ENCODE measurements around the gene SLC25A45.

Gene SLC25A45, protein sequence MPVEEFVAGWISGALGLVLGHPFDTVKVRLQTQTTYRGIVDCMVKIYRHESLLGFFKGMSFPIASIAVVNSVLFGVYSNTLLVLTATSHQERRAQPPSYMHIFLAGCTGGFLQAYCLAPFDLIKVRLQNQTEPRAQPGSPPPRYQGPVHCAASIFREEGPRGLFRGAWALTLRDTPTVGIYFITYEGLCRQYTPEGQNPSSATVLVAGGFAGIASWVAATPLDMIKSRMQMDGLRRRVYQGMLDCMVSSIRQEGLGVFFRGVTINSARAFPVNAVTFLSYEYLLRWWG

DNA sequence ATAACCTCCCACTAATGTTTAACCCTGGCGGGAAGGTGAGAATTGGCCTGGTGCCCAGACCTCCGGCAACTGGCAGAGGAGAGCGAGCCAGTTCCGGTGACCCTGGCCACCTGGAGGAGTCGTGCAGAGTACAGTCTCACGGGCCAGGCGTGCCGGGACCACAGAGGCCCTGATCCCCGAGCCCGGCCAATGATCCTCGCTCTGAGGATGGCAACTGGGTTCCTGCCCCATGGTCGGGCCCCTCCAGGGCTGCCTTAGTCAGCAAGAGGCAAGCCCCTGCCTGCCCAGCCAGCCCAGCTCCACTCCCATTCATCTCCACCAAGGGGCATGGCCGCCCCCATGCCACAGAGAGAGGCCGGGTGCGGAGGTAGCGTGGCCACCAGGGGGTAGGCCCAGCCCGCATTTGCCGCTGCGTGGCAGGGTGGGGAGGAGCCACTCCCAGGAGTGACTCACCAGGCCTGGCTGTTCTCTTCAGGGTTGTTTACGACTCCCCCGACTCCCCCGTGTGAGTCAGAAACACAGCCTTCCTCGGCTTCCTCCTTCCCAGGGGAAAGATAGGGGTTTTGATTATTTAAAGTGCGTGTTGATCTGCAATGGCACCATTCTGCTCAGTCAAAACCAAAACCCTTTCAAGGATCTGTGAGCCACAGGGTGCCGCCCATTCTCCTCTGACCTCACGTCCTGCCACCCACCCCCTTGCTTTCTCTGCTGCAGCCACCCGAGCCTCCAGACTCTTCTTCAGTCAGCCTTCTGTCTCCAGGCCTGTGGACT, at the start of gene SLC25A45:
Gene SLC25A45 (minus strand): TSS at position 614 of the 771 bp plus-strand sequence. CDS start 695 bp downstream, outside the sequence.
- TF ChIP-seq ZFX (IDR thresholded peaks at IDR 0.05), result peak; percentile 81; the same call in 1 of the 2 replicates
- TF ChIP-seq, protein P1, sequence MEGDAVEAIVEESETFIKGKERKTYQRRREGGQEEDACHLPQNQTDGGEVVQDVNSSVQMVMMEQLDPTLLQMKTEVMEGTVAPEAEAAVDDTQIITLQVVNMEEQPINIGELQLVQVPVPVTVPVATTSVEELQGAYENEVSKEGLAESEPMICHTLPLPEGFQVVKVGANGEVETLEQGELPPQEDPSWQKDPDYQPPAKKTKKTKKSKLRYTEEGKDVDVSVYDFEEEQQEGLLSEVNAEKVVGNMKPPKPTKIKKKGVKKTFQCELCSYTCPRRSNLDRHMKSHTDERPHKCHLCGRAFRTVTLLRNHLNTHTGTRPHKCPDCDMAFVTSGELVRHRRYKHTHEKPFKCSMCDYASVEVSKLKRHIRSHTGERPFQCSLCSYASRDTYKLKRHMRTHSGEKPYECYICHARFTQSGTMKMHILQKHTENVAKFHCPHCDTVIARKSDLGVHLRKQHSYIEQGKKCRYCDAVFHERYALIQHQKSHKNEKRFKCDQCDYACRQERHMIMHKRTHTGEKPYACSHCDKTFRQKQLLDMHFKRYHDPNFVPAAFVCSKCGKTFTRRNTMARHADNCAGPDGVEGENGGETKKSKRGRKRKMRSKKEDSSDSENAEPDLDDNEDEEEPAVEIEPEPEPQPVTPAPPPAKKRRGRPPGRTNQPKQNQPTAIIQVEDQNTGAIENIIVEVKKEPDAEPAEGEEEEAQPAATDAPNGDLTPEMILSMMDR (conservative IDR thresholded peaks at IDR 0.05), result no peak; the same call in 1 of the 2 replicates
- H3K27ac ChIP-seq, result peak within 1 kb of the TSS; percentile 99

DNA sequence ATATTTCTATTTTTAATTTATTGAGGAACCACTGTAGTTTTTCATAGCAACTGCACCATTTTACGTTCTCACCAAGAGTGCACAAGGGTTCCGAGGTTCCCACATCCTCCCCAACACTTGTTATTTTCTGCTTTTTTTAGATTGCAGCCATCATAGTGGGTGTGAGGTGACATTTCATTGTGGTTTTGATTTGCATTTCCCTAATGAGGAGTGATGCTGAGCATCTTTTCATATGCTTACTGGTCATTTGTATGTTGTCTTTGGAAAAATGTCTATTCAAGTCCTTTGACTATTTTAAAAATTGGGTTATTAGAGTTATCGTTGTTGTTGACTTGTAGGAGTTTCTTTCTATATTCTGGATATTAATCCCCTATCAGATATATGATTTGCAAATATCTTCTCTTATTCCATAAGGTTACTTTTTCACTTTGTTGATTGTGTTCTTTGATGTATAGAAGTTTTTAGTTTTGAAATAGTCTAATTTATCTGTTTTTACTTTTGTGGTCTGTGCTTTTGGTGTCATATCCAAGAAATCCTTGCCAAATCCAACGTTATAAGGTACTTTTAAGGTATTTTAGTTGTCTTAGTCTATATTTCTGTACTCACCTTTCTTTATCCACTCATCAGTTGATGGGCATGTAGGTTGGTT, 49.1 kb upstream of the SLC25A45 start:
- H3K27ac ChIP-seq, result no peak overlapping the region
- TF ChIP-seq, protein P1 (conservative IDR thresholded peaks at IDR 0.05), result no peak
- no peak for TF ChIP-seq ZFX (IDR thresholded peaks at IDR 0.05)

DNA sequence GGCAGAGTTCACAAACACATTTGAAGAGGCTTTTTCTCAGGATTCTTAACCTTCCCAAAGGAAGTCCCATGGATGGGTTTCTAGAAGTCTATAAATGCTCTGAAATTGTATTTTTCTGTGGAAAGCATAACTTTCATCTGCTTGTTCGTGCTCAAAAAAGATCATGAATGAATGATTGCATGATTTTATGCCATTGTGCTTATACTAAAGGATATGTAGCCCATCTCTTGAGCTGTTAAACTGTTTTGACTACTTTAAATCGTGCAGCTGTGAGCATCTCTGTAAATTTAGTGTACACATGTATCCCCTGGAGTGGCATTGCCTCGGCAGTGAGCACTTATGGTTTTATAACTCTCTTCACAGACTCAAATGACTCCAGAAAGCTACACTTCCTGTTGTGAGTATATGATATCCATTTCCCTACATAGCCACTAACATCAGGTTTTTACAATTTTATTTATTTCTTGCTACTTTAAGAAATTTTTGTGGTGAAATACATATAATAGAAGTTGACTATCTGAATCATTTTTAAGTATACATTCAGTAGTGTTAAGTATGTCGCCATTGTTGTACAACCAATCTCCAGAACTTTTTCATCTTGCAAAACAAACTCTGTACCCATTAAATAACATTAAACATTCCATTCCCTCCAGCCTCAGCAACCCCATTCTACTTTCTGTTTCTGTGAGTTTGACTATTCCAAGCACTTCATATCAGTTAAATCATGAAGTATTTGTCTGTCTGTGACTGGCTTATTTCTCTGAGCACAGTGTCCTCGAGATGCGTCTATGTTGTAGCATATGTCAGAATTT, 48.2 kb upstream of the SLC25A45 start:
- H3K27ac ChIP-seq, result peak overlapping the region; percentile 38
- no peak for TF ChIP-seq ZFX (IDR thresholded peaks at IDR 0.05)
- TF ChIP-seq, protein P1 (conservative IDR thresholded peaks at IDR 0.05), result no peak

DNA sequence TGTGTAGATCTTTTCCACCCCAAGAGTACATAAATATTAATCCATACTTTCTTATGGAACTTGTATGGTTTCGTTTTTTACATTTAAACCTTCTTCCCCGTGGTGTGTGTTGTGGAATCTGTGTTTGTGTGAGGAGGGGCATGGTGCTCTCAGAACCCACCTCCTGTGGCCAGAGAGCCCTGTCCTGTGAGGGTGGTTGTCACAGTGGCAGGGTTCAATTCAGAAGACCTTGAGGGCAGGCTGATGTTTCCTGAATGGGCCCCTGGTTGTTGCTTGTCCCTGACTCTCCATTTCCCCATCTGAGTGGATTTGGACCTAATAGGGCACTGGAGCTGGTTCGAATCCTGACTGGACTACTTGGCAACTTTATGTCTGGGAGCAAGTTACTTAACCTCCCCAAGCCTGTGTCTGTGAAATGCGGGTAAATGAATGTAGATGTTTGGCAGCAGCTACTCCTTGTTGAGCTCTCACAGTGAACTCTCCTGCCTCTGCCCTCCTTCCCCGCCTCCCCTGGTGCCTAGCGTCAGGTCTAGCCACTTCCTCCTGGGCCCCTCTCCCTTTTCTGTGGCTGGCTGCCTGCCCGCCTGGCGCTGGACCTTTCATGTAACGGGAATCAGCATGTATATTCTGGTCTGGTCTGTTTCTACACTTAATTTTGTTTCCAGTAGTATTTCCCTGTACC, 47.4 kb upstream of the SLC25A45 start:
- peak overlapping the region; percentile 38 for H3K27ac ChIP-seq
- TF ChIP-seq, protein P1 (conservative IDR thresholded peaks at IDR 0.05), result no peak
- TF ChIP-seq ZFX (IDR thresholded peaks at IDR 0.05), result no peak

DNA sequence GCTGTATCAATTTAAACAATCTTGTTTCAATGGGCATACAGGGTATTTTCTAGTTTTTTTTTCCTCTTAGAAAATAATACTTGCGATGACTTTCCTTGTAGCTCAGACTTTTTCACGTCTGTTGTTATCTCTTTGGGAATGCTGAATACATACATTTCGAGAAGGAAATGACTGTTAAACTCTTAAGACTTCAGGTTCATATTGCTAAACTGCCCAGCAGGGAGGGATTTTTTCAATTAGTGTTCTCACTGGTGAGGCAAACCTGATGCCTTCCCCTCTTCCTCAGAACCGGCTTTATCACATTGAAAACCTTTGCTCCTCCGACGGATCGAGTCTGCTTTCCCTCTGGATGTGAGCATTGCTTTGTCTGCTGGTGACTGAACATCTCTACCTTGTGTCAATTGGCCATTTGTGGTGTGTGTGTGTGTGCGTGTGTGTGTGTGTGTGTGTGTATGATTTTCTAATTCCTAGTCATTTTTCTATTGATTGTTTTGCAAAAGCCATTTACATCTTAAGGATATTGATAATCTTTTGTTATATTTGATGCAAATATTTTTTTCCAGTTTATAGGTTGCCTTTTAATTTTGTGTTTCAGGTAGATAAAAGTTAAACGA, 46.7 kb upstream of the SLC25A45 start:
- peak overlapping the region; percentile 38 for H3K27ac ChIP-seq
- TF ChIP-seq, protein P1 (conservative IDR thresholded peaks at IDR 0.05), result no peak
- TF ChIP-seq ZFX (IDR thresholded peaks at IDR 0.05), result no peak

DNA sequence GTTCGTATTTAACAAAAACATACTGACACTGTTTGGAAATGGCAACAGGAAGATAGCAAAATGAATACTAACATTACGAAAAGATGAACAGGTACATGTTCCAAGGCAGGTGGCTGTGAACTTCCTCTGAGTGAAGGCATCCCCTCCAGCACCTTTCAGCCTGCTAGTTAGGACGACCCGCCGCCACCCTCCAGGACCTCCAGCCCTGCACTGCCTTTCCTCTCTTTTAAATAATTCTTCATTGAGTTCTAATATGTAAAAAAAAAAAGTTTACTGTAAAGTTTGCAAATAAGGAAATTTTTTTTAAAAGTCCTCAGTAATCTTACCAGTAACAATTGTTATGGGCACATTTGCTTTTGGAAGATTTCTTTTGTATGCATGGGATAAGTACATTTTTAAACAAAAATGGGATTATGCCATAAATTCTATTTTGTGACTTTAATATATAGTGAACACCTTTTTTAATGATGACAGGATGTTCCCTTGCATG, 46.2 kb upstream of the SLC25A45 start:
- H3K27ac ChIP-seq, result peak overlapping the region; percentile 63
- TF ChIP-seq, protein P1 (conservative IDR thresholded peaks at IDR 0.05), result no peak
- TF ChIP-seq ZFX (IDR thresholded peaks at IDR 0.05), result no peak

Measured in C4-2B (cell line).